Measurements from ENCODE around the gene RNF38. TPM values are rescaled to one million over a fixed set of nuclear protein-coding genes. Genes with fewer than 3 reads are reported as not detected.
"Not testable (repeated sequence)": the region's sequence is repeated elsewhere in the genome, so short reads cannot be mapped to it uniquely, and the experiment has no call there.

The RNF38 gene
- total and polyA plus RNA-seq, 12 donors: 5.4 to 43.7 (median 24.5) TPM

GRCh38 chr9:36297798-36298197 lies 102.3 kb downstream of the RNF38 start:
- TF ChIP-seq CTCF (IDR thresholded peaks at IDR 0.05) (no peak), POLR2A (IDR thresholded peaks at IDR 0.05) (no peak)
- H3K27me3 ChIP-seq: no peaks in the 10 kb centered on the region
- intact Hi-C loops (cut with DNase I): no loop called here
- no peak for DNase-seq
- no peak overlapping the region for H3K4me3 ChIP-seq
- H3K4me1 ChIP-seq (replicated peaks in 1 of 2): no peaks in the 10 kb centered on the region
- no peaks in the 10 kb centered on the region for H3K9me3 ChIP-seq (replicated peaks in 1 of 3)
- 80 to 94% (median 88%) methylated on average over 2 of the region's 2 CpGs for WGBS, 4 donors
- H3K36me3 ChIP-seq (replicated peaks in 1 of 2): no peaks in the 10 kb centered on the region
- no peak overlapping the region for H3K27ac ChIP-seq

GRCh38 chr9:36294996-36295395 lies 105.1 kb downstream of the RNF38 start:
- H3K4me1 ChIP-seq (replicated peaks in 1 of 2); H3K27me3 ChIP-seq; DNase-seq; intact Hi-C loops (cut with DNase I); H3K4me3 ChIP-seq; H3K36me3 ChIP-seq (replicated peaks in 1 of 2); H3K27ac ChIP-seq; H3K9me3 ChIP-seq (replicated peaks in 1 of 3): not testable (repeated sequence)
- WGBS, 4 donors: 85 to 94% (median 88%) methylated on average over 3 of the region's 3 CpGs

GRCh38 chr9:36293918-36294317 lies 106.2 kb downstream of the RNF38 start:
- Histone ChIP-seq H3K4me3 (no peak overlapping the region), H3K4me1 (replicated peaks in 1 of 2) (no peaks in the 10 kb centered on the region), H3K27ac (no peak overlapping the region), H3K36me3 (replicated peaks in 1 of 2) (no peaks in the 10 kb centered on the region), H3K9me3 (replicated peaks in 1 of 3) (no peaks in the 10 kb centered on the region), H3K27me3 (no peaks in the 10 kb centered on the region)
- intact Hi-C loops (cut with DNase I): no loop called here
- TF ChIP-seq POLR2A (IDR thresholded peaks at IDR 0.05) (no peak), CTCF (IDR thresholded peaks at IDR 0.05) (no peak)
- DNase-seq: no peak
- WGBS, 4 donors: 90 to 100% (median 94%) methylated on average over 4 to 5 of the region's 5 CpGs

GRCh38 chr9:36293171-36293570 lies 106.9 kb downstream of the RNF38 start:
- H3K27ac ChIP-seq: no peak overlapping the region
- 92 to 96% (median 93%) methylated on average over 7 of the region's 7 CpGs for WGBS, 4 donors
- no peak for DNase-seq
- no peak overlapping the region for H3K4me3 ChIP-seq
- H3K9me3 ChIP-seq (replicated peaks in 1 of 3): no peaks in the 10 kb centered on the region
- H3K27me3 ChIP-seq: no peaks in the 10 kb centered on the region
- no peaks in the 10 kb centered on the region for H3K36me3 ChIP-seq (replicated peaks in 1 of 2)
- H3K4me1 ChIP-seq (replicated peaks in 1 of 2): no peaks in the 10 kb centered on the region
- TF ChIP-seq POLR2A (IDR thresholded peaks at IDR 0.05) (no peak), CTCF (IDR thresholded peaks at IDR 0.05) (no peak)
- intact Hi-C loops (cut with DNase I): no loop called here

- TF ChIP-seq CTCF (IDR thresholded peaks at IDR 0.05): no peak
- no peak for TF ChIP-seq POLR2A (IDR thresholded peaks at IDR 0.05)
- Histone ChIP-seq H3K9me3 (replicated peaks in 1 of 3) (no peaks in the 10 kb centered on the region), H3K27ac (no peak overlapping the region), H3K36me3 (replicated peaks in 1 of 2) (no peaks in the 10 kb centered on the region), H3K4me3 (no peak overlapping the region), H3K27me3 (no peaks in the 10 kb centered on the region), H3K4me1 (replicated peaks in 1 of 2) (no peaks in the 10 kb centered on the region)
- WGBS, 4 donors: 87 to 92% (median 88%) methylated on average over 12 of the region's 12 CpGs
- DNase-seq: no peak
- intact Hi-C loops (cut with DNase I): no loop called here
Measured at GRCh38 chr9:36292641-36293040, 107.4 kb downstream of the RNF38 start.
